NCI-H1048 (cell line): ENCODE results near the gene LCN9.
"Not testable (repeated sequence)": the region's sequence is repeated elsewhere in the genome, so short reads cannot be mapped to it uniquely, and the experiment has no call there.

Source experiments
- DNase-seq: peaks from one replicate; lab custom pipeline; 2025; lab: John Stamatoyannopoulos, UW

The LCN9 gene, protein sequence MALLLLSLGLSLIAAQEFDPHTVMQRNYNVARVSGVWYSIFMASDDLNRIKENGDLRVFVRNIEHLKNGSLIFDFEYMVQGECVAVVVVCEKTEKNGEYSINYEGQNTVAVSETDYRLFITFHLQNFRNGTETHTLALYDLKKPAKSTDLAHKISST

GRCh38 chr9:135662758-135663450 lies at the start of gene LCN9:
LCN9 (plus strand) TSS chr9:135663309; CDS start chr9:135663322, 13 bp downstream.
- DNase-seq = no peak

- DNase-seq = no peak
Observed at GRCh38 chr9:135613946-135614805, 48.9 kb upstream of the LCN9 start.

GRCh38 chr9:135614821-135615665 lies 48.1 kb upstream of the LCN9 start:
- DNase-seq = no peak

GRCh38 chr9:135615666-135616618 lies 47.2 kb upstream of the LCN9 start:
- no peak for DNase-seq

DNA sequence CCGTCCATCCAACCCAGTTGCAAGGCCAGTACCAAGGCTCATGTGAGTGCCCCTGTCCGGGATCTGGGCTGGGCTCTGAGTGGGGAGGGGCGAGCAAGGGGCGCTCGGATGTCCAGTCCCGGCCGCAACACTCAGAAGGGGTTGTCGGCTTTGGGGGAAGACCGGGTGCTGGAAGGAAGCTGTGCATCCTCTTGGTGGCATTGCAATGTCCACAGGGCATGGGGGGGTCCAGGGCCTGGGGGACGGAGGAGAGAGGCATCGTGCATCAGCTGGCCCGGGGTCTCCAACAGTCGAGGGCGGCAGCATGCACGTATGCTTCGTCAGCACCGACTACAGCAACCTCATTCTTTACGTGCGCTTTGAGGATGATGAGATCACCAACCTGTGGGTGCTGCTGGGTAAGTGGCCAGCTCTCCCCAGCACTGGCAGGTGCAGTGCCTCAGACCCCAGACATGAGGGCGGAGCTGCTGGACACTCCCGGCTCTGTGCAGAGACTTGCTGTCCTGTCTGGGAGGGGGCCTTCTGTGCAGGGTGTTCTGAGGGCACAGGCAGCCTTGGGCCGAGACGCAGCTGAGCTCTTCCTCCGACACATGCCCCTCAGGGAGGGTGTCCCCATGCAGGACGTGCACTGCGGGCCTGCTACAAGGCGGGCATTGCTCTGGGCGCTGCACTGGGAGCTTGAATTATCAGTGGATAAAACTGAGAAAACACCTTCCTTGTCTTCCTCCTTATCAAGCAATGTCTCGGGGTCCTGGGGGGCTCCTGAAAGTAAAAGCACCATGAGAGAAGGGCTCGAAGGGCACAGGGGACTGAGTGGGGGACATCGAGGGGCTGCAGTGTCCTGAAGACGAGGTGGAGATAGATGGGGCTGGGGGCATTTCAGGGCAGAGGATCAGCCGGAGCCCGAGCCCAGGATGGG lies 46.2 kb upstream of the LCN9 start:
- DNase-seq = no peak

DNA sequence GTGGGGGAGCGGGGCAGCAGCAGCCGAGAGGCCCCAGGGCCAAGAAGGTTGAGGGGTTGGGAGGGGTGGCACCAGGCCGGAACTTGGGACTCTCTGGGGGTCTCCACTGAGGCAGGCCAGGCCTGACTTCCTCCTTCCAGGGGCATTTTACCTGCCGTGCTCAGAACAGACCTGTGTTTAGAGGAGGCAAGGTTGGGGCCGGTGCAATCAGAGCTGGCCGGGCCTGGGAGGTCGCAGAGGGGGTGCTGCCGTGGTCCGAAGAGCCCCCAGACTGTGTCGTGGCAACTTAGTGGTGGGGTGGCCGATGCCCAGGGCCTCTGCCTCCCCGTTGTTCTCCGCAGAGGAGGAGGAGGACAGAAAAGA lies 45.6 kb upstream of the LCN9 start:
- no peak for DNase-seq

GRCh38 chr9:135617991-135618411 lies 45.1 kb upstream of the LCN9 start:
- no peak for DNase-seq

DNA sequence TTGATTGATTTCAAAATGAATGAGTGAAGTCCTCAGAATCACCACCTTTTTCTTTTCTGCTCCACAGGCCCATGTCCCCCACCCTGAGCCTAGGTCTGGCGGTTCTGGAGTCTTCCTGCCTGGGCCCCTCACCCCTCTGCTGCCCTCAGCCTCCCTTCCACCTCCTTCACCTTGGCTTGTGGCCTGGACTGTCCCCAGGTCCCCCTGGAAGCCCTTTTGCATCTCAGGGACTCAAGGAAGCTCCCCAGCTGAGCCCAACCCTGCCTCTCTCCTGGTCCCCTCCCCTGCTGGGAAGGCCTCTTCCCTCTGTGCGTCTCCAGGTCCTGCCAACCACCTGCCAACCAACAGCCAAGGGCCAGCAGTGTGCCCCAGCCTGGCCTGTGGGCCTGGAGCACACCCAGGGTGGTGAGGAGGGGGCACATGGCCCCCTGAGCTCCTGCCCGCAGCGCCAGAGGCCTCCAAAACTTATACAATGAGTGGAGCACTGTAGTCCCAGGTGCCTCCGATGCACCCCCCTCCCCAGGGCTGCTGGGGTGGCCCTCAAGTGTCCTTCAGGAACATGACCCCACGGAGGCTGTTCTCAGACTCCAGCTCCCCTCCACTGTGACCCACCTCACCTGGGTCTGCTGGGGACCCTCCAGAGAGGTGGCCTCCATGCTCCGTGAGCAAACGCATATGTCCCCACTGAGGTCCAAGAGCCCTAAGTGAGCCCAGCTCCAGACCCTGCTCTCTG lies 44.1 kb upstream of the LCN9 start:
- DNase-seq = no peak

DNA sequence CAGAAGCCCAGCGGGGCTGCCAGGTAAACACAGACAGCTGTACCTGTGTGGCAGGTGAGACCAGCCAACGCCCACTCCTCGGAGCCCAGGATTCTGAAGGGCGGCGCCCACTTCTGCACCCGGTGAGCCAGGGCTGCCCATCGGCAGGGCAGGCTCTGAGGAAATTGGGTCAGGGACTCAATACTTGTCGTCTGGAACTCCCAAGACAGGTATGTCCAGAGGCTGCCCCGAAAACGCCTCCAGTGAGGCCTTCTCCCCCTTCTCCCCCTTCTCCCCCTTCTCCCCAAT lies 43.6 kb upstream of the LCN9 start:
- DNase-seq = no peak

DNA sequence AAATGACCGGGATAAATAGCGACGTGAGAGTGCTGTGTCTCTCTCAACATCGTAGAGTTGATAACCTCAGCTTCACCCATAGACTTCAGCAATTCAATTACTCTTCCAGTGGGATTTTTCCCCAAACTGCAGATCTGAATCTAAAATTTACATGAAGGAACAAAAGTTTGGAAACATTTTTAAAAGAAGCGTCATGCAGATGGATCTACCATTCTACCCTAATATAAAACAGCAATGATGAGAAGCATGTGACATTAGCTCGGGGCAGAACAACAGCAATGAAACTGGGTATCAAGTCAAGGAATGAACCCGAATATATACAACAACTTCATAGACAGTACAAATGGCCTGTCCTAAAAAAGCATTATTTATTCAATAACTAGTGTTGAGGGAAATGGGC lies 42.6 kb upstream of the LCN9 start:
- DNase-seq = no peak

DNA sequence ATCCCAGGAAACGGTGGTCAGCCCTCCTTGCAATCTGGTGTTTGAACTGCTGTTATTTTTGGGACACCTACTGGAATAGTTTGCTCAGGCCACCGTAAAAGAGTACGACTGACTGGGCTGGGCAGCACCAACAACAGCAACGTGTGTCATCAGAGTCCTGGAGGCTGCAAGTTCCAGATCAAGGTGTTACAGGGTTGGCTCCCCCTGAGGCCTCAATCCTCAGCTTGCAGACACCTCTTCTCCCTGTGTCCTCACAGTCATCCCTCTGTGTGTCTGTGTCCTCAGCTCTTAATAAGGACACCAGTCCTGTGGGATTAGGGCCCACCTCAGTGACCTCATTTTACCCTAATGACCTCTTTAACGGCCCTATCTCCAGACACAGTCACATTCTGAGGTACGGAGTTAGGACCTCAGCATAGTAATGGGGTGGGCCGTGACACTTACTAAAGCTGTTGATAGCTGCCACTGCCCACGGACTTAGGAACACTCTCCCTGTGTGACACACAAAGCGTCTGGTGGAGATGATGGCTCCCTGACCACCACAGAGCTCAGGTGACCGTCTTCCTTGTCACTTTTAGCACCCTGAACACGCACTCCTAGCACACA lies 40.6 kb upstream of the LCN9 start:
- DNase-seq = no peak

DNA sequence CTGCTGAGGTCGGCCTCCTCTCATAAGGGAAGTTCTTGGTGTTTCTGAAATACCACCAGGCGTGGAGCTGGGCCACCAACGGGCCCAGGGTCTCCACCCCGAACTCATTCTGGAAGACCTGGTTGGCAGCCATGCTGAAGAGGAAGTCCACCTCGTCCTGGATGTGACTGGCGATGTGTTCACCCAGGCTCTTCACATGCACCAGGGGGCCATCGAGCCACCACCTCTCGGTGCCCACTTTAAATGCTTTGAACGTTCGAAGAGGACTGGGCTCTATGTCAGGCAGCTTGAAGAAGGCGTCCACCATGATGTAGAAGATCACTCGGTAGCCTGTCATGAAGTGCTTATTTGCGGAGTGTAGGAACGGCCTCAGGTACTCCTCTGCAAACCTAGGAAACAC lies 38.8 kb upstream of the LCN9 start:
- DNase-seq = no peak

GRCh38 chr9:135632841-135633240 lies 30.3 kb upstream of the LCN9 start:
- no peak for DNase-seq

- DNase-seq = not testable (repeated sequence)
Observed at GRCh38 chr9:135636930-135637530, 26.1 kb upstream of the LCN9 start.

DNA sequence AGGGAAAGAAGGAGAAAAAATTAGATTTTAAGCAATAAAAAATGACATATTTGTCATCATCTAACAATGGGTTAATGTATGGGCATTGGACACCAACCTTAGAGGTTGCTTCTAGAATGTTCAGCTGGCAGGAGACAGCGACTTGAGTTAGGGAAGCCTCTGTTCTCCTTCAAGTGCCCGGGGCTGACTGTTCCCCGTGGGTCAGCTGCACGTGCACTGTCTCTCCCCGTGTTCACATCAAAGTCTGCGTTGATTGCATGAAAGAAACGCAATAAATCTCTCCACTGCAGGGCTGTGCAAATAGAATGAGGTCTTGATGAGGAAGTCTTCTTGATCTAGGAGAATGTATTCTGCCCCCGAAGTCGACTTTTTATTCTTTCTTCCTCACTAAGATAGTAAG lies 23.9 kb upstream of the LCN9 start, which contains the start of gene GLT6D1:
Gene GLT6D1 (minus strand): TSS at position 345 of the 400 bp plus-strand sequence. CDS start 353 bp downstream, outside the sequence.
- DNase-seq = no peak

- no peak for DNase-seq
Observed at GRCh38 chr9:135641047-135641446, 22.1 kb upstream of the LCN9 start.

DNA sequence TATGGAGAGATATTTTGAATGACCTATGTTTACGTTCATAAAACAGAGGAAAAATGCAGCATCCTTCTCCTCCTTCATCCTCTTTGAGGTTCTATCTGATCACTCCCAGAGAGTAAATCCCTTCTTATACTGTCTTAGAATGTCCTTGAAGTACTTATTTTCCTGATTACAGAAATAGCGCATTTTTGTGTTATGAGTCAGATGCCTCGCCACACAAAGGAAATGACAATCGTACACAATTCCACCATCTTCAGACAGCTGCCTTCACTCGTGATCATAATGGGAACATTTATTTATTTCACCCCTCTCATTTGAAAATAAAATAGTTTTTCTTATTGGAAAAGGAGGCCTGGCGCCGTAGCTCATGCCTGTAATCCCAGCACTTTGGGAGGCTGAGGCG lies 21.4 kb upstream of the LCN9 start:
- no peak for DNase-seq

DNA sequence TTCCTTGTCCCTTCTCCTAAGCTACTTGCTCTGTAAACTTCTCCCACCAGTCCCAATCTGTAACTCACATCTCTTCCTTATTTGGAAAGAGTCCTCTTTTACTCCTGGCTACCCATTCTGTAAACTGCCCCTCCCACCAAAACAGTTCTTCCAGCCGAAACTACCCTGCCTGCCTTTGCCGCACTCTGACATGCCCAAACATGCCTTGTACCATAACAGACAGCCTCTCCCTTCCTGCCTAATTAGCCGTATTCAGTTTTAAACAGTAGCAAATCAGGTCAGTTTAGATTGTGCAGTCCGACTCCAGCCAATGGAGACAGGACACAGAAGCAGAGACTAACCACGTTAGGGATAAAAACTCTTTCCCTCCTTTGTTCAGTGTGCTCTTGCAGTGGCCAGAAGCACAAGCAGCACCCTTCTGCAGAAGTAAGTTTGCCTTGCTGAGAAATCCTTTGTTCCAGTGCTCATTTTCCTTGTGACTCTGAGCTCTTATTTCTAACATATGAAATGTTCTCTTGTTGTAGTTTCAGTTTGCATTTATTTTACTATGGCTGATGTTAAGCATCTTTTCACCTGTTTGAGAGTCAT lies 18.4 kb upstream of the LCN9 start:
- no peak for DNase-seq
